NCI-H2171 (cell line): Measurements from ENCODE around the gene COQ5.
"Not testable (repeated sequence)": the region's sequence is repeated elsewhere in the genome, so short reads cannot be mapped to it uniquely, and the experiment has no call there.

Experiments
- DNase-seq: peaks from one replicate; lab custom pipeline; 2025; lab: John Stamatoyannopoulos, UW

The COQ5 gene

DNA sequence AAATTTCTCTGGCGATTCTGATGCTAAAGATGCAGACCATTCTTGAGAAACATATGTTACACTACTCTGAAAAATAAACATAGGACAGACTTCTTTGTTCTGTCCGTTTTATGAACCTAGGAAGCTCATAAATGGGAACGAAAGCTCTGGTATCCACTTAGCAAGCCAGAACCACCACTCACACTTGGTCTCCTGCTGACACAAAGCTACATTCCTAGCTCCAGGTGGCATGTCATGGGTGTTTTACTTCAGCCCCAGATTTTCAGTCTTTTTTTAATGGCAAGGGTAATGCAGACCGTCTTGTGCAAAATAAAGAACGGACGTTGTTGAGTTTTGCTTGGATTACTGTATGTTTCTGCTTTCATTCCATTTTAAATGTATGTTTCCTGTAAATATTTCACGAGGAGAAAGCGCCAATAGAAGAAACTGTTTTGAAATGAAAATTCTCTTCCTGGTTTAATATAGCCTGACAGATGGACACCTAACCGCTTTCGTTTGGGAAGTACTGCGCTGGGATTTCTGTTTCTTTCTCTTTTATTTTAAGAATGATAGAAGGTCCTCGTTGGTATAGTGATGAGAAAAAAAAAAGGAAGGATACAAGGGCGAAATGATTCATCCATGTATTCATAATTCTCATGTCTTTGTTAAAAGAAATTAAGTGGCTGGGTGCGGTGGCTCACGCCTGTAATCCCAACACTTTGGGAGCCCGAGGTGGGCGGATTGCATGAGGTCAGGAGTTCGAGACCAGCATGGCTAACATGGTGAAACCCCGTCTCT lies 871 bp upstream of the COQ5 start:
- DNase-seq: peak; percentile 40

DNA sequence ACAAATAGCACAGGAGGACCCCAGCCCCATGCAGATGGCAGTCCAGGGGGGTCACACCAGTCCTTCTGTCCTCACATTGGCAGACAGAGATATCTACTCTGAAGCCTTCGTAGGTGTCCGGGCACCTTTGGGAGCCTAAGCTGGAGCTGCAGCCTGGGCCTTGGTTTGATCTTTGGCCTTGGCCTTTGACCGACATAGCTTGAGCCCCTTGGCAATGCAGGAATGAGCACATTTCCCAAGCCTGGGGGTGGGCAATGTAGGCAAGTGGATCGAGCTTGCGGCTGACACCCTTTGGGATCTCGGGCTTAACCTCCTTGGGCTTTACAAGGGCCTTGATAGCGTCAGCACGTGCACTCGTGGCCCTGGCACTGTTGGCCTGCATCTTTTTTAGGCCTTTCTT lies 6.4 kb downstream of the COQ5 start:
- no peak for DNase-seq

DNA sequence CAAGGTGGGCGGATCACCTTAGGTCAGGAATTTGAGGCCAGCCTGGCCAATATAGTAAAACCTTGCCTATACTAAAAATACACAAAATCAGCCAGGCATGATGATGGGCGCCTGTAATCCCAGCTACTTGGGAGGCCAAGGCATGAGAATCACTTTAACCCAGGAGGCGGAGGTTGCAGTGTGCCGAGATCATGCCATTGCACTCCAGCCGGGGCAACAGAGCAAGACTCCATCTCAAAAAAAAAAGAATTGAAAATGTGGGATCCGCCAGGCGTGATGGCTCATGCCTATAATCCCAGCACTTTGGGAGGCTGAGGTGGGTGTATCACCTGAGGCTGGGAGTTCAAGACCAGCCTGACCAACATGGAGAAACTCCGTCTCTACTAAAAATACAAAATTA lies 9.6 kb downstream of the COQ5 start:
- DNase-seq: not testable (repeated sequence)

DNA sequence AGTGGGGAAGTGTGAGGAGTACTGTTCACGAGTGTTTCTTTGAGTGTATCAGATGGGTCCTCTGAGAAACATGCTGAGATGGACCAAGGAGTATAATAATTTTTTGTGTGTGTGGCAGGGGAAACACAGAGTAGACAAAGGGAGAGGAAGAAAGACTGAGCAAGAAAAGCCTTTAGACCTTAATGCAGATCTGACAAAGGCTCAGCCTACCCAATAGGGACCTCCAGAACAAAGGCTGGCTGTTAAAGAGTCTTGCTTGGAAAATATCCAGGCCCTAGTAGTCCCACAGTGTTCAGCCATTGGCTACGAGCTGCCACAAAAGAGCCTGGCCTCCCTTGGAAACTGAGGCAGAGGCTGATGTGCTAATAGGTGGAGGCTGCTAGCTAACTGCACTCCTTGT lies 13.5 kb downstream of the COQ5 start:
- no peak for DNase-seq

DNA sequence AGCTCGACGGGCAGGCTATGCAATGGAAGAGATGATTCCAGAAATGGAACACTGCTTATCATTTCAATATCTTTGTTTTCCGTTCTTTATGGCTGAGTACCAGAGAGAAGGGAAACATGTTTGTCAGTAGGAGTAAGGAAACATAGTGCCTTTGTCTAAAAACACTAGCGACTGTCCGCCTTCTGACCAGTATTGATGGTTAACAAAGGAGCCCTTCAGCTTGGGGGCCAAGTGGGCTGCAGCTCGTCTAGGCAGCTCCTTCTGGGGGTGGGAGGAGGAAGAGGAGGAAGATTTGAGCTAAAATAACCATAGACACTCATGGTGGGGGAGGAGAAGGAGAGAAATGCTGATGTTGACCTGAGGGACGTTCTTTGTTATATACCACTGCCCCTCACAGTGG lies 15.0 kb downstream of the COQ5 start:
- DNase-seq: no peak

DNA sequence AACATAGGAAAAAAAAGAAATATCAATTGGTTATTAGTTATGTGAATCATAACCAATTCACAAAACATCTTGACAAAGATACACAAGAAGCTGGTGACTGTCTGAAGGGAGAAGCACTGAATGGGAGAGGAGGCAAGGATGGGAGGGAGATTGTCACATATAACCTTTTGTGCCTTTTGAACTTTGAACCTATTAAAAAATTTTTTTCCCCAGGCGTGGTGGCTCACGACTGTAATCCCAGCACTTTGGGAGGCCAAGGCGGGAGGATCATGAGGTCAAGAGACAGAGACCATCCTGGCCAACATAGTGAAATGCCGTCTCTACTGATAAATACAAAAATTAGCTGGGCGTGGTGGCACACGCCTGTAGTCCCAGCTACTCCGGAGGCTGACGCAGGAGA lies 20.4 kb downstream of the COQ5 start:
- DNase-seq: no peak

DNA sequence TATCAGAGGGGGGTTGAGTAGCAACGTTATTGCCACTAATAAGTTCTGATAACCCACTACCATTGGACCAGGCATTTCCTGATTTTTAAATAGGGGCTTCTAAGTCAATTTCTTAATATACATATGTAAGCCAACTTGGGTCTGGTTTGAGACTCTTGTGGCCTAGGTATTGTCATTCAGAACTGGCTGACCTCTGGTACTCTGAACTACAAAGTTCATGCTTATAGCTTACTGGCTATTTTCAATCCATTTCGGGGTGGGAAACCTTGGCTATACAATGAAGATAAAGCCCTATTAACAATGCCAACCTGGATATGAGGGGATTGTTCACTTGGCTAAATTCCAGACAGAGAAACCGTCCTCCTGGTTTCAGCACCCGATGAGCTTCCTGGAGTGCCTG lies 24.4 kb downstream of the COQ5 start:
- DNase-seq: no peak

DNA sequence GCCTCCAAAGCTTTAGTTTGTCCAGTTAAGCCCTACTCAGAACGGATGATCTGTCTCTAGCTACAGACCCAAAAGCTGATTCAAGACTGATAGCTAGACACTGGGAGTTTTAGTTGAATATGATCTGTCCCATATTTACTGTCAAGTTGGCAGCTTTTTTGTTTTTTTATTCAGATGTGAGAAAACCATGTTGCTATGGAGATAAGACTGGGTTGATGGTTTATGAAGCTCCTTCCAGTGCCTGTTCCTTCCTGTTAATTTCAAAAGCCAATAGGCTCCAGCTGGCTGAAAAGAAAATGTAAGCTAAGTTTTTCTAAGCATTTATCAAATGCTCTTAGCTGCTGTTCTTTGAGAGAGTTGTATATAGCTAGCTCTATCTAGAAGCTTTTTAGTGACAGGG lies 28.4 kb downstream of the COQ5 start:
- DNase-seq: no peak

DNA sequence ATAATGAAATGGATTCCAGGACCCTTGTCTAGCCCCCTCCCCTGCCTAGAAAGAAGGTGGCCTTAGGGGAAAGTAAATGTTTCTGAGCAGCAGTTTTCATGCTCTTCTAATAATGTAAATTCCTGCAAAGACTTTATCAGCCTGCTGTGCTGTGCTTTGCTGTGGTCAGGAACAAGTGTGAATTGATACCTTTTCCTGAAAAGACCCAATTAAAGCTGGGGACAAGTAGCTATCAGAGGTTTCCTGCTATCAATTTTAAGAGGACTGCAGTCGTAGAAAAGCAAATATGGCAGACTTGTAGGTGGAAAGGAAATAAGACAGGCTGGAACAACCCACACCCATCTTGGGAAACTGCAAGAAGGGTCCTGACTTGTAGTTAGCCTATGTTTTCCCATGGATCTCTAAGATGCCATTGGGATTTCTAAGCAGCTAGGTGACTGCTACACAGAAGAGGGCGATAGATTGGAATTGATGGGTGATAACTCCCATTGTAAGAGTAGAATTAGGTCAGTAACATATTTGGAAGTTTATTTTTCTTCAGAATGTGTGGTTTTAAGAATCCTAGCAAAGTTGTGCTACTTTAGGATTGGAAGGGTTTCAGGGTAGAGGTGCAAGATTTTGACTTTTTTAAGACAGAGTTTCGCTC lies 30.0 kb downstream of the COQ5 start:
- DNase-seq: no peak

DNA sequence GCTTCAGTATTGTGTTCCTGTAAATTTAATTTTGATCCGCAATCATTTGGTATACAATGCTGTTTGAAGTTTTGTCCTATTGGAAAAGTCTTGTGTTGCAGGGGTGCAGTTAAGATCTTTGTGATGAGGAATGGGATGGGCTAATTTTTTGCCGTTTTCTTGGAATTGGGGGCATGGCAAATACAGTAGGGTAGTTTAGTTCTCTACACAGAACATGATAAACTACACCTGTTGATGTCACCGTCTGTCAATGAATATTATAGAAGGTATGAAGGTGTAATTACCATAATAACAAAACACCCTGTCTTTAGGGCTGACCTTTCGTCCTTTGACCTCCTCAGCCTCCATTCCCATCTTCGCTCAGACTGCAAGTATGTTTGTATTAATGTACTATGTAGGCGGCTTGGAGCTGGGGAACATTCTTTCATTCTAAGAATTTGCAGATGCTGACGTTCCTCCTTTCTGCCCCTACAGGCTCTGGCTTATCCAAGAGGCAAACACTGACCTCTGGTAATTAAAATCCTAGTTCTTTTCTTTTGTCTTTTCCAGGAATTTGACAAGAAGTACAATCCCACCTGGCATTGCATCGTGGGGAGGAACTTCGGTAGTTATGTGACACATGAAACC lies 31.3 kb downstream of the COQ5 start:
- DNase-seq: no peak

DNA sequence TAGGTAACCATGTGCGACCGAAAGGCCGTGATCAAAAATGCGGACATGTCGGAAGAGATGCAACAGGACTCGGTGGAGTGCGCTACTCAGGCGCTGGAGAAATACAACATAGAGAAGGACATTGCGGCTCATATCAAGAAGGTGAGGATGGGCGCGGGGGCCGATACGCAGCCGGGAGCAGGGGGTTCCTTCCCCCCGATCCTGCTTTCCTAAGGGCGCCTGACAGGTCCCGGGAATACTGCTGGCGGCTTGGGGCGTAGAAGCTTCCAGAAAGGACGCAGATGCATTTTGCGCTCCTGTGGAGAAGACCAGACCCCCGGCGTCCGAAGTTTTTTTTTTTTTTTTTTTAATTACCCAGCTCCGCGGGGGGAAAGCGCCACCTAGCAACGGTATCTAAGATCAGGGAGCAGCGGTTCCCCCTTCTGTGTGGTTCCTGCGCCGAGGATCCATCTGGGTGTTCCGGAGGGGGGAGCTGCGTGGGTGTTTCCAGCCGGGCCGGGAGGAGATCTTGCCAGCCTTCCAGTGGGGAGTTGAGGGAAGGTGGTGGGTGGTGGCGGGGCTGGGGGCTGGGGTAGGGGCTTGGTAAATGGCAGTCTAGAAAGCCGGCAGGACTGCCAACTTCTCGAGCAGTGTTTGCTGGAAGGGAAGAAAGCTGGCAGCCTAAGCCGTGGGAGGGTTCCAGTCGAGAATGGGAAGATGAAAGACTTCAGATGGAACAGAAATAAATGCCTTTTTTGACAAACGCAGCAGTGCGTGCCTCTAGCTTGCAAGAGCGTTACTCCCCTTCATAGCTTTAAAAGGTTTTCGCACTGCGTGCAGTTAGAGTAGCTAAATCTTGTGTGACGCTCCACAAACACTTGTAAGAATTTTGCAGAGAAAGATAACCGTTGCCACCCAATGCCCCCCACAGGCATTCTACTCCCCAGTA lies 32.3 kb downstream of the COQ5 start:
- DNase-seq: peak; percentile 45

DNA sequence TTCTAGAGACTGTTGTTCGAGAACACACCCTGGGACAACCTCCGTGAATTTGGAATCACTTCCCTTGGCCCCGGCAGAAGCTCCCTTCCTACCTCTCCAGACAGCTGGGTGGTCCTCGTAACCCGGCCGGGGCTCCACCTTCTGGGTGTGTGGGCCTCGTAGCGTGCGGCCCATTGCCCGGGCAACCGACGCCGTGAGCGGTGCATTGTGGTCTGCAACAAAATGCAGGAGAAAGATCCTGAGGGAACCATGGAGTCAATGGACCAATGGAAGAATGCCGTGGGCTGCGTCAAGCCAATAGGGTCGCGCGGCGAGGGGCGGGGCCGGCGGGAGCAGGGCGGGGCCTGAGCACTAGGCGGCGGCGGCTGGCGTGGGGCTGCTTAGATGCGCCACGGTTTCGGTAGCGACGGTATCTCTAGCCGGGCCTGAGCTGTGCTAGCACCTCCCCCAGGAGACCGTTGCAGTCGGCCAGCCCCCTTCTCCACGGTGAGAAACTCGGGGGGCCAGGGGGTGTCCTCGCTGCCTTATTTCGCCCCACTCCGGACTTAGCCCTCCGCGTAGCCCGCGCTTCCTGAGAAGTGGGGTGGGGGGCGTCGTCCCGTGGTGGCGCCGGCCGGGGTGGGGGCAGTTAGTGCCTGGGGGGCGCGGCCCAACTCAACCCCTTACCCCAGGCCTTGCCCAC lies 33.1 kb downstream of the COQ5 start, which contains the start of gene DYNLL1:
Gene DYNLL1 (plus strand): TSS at position 383 of the 682 bp plus-strand sequence. CDS start 309 bp downstream, outside the sequence.
- DNase-seq: peak; percentile 95

DNA sequence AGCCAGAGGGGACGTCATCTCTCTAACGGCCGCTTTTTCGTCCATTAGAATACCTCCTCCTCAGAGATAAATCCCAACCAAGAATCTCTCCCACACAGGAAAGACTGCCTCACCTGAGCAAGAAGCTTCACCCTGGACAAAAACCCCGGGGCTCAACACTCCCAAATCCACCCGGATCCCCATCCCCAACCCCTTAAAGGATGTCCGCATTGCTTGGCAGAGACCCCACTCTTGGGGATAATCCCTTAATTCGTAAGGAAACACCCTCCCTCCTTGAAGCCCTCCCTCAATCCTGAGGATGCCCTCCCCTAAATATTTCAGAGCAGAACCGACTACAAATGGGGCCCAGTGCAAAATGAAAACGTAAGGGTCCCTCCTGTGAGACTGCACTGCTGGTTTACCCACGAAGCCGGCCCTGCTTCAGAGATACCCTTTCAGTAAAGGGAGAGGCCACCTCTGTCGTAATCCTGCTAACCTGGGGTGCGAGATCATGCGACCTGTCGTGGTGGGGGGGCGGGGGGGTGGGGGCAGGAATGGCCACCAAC lies 33.7 kb downstream of the COQ5 start:
- DNase-seq: no peak

DNA sequence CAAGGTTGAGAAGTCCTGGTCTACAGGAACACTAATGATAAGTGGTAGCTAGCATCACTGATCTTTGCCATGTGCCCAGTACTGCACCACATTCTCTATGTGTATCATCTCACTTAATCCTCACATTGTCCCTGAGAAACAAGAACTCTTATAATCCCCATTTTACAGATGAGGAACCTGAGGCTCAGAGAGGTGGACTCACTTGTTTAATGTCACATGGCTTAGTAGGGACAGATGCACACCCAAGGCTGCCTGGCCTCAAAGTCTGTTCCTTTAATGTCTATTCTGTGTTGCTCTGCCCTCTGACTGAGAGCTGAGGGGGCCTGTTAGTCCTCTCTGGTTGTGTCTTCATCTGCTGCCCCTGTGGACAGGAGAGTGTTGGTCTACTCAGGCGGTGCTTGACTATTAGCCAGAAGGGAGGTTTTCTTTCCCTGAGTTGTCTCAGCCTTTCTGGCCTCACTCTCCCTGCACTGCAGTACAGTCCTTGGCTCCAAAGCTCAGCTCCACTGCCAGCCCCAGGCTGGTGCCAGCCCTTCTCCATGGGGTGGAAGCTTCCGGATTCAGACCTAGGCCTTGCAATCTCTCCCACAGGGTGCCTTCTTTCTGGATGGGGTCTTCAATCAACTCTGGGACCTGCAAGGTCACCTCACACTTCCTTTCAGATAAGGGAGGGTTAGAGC lies 38.0 kb downstream of the COQ5 start:
- no peak for DNase-seq

DNA sequence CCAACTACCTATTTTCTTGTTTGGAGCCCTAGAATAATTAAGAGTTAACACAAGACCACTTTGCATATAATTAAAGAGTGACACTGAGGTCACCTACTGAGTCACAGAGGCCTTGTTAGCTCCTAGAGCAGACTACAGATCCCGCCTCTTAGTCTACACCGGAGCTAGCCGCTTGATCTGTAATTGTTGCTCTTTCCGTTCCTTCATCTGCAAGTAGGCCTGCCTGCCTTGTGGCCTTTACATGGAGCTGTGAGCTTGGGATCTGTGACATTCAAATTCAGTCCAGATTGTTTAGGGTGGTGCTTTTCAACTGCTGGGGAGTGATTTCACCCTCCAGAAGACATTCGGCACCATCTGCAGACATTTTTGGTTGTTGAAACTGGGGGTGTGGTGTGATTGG lies 38.6 kb downstream of the COQ5 start:
- DNase-seq: no peak

DNA sequence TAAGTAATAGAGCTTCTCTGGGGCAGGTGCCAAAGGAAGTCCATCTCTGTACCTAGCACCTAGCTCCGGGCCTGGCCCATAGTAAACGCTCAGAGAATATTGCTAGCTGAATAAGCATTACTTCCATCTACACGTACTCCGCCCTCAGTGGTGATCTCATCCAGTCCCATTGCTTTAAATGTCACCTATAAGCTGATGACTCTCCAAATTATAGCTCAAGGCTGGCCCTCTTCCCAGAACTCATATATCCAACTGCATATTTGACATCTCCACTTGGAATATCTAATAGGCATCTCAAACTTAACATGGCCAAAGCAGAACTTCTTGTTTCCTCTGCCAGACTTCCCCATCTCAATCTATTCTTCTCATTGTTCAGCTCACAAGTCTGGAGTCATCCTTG lies 39.9 kb downstream of the COQ5 start:
- no peak for DNase-seq

DNA sequence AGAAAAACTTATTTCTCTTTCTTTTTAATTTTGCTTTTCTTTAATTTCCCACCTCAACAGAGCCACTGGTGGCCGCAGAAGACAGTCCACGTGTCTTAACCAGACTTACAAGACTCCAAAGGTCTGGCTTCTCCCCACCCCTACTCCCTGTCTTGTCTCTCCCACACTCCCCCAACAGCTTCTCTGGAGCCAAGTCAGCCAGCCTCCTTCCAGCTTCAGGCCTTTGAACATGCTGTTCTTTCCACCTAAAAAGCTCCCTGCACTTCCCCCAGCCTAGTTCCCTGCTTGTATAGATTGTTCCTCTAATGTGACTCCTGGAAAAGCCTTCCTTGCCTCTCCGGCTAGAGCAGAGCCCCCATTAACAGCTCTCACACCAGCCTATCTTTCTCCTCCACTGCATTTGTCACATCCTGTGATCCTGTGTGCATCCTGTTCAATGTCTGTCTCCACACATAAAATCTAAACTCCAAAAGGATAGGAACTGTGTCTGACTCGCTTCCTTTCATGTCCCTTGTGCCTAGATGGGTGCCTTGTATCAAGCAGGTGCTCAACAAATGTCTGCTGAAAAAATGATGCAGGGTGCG lies 40.8 kb downstream of the COQ5 start:
- no peak for DNase-seq

DNA sequence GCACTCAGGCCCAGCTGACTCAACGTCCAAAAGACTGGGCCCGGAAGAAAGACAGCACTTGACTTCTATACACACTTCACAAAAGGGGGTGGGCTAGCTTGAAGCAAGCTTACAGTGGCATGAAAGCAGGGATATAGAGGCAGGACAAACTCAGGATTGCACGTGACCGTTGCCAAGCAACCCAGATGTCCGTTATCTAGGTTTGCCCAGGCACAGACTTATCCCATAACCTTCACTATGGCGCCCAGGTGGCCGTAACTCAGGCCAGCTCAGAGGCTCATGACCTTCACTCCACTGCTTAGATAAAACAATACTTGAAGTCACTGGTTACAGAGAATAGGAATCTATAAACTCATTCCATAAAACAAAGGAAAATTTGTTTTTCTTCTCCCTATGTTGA lies 41.4 kb downstream of the COQ5 start:
- DNase-seq: not testable (repeated sequence)

DNA sequence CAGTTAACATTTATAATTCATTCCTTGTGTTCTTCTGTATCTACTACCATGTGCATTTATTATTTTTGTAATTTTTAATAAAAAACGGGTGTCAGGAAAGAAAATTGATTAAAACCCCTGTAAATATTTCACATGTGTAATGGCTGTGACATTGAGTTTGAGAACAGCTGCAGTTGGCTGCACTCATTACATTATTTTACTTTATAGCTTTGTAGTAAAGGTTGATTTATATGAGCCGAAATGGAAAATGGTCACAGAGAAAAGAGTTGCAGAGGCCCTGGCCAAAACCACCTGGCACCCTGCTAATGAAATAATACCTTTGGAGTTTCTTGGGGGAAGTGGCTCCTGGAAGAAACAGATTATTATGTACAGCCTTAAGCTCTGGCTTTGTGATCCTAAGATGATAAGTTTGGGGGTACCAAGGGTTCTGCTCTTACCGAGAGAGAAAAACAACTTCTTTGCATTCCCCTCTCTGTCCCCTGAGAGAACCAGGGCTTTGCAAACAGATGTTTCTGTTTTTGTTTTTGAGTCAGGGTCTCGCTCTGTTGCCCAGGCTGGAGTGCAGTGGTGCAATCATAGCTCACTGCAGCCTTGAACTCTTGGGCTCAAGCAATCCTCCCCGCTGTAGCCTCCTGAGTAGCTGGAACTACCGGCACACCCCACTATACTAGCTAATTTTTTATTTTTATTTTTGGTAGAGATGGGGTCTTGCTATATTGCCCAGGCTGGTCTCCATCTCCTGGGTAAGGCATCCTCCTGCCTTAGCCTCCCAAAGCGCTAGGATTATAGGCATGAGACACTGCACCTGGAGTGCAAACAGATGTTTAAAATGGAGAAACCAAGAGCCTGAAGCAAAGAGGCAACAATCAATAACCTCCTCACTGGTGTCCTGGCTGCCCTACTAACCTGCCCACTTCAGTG lies 42.7 kb downstream of the COQ5 start:
- DNase-seq: no peak
